HL-60 (cell line): ENCODE data around the gene ENTHD1.

Experiments used
- CTCF ChIP-seq: IDR thresholded peaks from one replicate; pipeline ENCODE4 v1.5.1; 2011; ENCODE audit warnings: low read length, control low read depth, inconsistent platforms; ENCODE audit not compliant: insufficient read depth
- POLR2AphosphoS5 ChIP-seq: IDR thresholded peaks from 2 replicates; pipeline ENCODE4 v1.6.1; 2012; ENCODE audit warnings: low read depth
- REST ChIP-seq: IDR thresholded peaks from 2 replicates; pipeline ENCODE4 v1.6.1; 2012; ENCODE audit warnings: low read depth; ENCODE audit not compliant: insufficient replicate concordance

- TF ChIP-seq CTCF (no peak), POLR2AphosphoS5 (no peak), REST (no peak)
These were observed 11.3 kb upstream of the ENTHD1 start for GRCh38 chr22:39904862-39905261.
